GM18505 (cell line): ENCODE results near the gene ZNF627.
"Not testable (repeated sequence)": the region's sequence is repeated elsewhere in the genome, so short reads cannot be mapped to it uniquely, and the experiment has no call there.

Experiments used
- ATAC-seq: cut with Tn5 transposase; IDR thresholded peaks from one replicate; pipeline ENCODE4 v1.9.1; 2021; ENCODE audit not compliant: unreplicated experiment
- POLR2A ChIP-seq: IDR thresholded peaks from 4 replicates; pipeline ENCODE4 v1.6.1; 2011; ENCODE audit warnings: borderline replicate concordance; ENCODE audit not compliant: insufficient read depth, insufficient read length; ENCODE audit errors: extremely low read depth

Gene ZNF627

DNA sequence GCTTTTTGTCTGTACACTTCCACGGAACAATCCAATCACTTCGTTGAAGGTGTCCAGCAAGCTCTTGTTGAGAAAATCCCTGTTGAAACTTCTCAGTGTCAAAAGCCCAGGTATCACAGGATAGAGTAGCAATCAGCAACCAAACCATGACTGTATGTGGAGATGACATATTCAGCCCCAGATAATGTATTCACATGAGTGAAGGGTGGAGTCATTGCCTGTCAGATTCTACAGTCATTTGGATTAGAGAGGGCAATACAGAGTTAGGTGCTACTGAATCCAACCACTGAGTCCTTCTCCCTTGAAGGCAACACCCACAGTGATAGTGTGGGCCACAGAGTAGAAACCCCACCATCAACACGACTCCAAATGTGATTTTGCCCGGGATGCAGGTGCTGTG, 23.3 kb downstream of the ZNF627 start:
- no peak for TF ChIP-seq POLR2A
- ATAC-seq, result no peak

DNA sequence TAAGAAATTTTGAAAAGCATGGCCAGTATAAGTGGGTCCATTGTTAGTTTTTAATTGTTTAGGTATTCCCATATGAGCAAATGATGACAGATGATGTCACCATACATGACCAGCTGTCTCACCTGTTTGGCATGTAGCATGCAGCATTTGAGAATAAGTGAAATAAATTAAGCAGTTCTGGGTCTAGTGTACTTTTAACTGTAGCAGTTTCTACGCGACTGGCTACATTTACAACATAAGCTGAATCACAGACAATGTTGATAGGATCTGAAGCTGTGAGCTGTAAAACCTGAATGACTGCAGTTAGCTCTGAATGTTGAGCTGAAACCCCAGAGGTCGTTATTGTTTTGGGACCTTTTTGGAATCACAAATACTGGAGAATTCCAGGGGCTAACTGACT, 25.1 kb downstream of the ZNF627 start:
- not testable (repeated sequence) for ATAC-seq

DNA sequence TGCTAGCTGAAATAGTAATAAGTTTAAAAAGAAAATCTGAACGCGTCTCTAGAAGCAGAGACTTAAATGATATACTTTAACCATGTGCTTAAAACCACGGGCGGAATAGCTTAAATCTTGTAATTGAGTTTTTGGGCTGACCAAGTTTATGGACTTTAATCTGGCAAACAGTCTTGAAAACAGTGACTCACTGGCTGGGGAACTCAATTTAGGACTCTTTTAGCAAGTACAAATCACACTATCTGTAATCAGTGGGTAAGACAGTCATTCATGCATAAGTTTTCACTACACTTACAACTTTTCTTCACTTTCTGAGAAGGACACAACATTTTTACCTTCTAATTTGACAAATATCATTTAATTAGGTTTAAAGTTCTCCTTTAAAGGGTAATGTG, 26.8 kb downstream of the ZNF627 start:
- TF ChIP-seq POLR2A, result no peak
- ATAC-seq, result no peak

DNA sequence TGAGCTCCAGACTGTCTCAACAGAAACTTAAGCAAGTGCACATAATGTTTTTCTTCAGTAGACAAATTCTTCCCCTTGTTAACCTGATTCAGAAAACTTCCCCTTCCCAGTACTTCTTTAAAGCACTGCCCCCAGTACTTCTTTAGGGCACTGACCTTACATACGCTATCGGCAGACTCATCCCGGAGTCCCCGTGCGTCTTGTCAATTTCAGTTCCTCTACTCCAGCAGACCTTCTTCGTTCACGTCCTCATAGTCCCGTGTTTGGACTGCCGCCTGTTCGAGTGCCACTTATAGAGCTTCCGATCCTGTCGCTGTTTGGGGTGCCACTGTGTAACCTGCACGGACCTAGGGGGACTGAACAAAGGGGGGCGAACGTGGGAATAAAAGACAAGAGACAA, 29.0 kb downstream of the ZNF627 start:
- ATAC-seq, result no peak
- TF ChIP-seq POLR2A, result no peak

DNA sequence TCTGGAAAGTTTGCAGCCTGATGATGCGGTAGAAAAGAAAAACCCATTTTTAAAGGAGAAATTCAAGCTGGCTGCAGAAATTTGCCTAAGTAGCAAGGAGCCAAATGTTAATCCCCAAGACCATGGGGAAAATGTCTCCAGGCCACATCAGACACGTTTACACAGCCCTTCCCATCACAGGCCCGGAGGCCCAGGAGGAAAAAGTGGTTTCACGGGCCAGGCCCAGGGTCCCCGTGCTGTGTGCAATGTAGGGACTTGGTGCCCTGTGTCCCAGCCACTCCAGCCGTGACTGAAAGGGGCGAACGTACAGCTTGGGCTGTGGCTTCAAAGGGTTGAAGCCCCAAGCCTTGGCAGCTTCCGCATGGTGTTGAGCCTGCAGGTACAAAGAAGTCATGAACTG, 35.9 kb downstream of the ZNF627 start:
- no peak for ATAC-seq
- TF ChIP-seq POLR2A, result no peak

DNA sequence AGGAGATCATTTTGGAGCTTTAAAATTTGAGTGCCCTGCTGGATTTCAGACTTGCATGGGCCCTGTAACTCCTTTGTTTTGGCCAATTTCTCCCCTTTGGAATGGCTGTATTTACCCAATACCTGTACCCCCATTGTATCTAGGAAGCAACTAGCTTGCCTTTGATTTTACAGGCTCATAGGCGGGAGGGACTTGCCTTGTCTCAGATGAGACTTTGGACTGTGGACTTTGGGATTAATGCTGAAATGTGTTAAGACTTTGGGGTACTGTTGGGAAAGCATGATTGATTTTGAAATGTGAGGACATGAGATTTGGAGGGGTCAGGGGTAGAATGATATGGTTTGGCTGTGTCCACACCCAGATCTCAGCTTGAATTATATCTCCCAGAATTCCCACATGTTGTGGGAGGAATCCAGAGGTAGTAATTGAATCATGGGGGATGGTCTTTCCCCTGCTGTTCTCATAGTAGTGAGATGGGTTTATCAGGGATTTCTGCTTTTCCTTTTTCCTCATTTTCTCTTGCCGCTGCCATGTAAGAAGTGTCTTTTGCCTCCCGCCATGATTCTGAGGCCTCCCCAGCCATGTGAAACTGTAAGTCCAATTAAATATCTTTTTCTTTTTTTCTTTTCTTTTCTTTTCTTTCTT, 36.9 kb downstream of the ZNF627 start:
- ATAC-seq, result not testable (repeated sequence)

DNA sequence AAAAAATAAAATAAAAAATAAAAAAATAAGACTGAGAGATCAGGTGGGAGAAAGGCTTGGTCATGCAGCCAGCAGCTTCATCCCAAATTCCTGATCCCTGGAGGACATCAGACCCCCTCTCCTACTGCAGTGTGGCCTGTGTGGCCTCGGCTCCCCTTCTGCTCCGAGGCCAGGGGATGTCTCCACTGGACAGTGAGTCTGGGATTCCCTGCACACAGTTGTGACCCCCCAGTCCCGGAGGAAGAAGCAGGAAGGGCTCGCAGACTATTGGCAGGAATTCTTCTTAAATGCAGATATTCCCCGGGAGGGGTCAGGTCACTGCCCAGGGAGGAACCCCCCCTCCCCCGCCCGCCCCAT, 41.9 kb downstream of the ZNF627 start:
- peak; percentile 13 for ATAC-seq
- TF ChIP-seq POLR2A, result no peak

DNA sequence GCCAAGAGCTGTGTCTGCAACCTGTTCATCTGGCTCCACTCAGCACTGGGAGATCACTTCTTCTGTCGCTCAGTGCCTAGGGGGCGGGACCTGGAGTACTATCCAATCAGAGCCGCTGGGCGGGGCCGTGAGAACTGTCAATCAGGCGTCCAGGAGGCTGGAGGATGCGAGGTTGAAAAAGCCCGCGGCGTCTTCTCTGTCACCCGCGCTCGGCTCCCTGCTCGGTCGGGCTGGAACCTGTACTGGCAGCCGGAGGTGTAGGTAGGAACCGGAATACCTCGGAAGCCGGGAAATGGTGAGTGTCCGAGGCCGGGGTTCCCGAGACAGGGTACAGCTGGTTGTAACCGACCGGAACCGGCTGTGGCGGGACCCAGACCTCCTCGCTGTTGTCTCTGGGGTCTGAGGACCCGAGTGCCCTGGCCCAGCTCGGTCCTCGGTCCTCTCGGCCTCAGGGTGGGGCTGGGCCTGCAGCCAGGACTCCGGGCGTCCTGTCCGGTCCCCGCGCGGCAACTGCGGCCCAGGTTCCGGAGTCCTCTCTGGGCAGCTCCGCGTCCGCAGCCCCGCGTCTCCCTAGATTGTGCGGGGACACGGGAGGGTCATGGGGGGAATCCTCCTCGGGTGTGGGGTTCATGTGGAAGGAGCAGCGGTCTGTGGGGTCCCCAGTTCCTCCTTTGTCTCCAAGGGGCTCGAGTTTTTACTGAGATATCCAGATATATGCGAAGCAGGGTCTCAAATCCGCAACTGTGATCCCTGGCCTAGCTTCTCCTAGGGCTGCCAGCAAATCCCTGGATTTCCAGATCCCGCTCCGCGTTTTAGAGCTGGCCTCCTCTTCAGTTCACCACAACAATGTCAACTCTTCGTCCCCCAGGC, 42.6 kb downstream of the ZNF627 start:
- peak; percentile 80 for ATAC-seq
- peak; percentile 51 for TF ChIP-seq POLR2A

DNA sequence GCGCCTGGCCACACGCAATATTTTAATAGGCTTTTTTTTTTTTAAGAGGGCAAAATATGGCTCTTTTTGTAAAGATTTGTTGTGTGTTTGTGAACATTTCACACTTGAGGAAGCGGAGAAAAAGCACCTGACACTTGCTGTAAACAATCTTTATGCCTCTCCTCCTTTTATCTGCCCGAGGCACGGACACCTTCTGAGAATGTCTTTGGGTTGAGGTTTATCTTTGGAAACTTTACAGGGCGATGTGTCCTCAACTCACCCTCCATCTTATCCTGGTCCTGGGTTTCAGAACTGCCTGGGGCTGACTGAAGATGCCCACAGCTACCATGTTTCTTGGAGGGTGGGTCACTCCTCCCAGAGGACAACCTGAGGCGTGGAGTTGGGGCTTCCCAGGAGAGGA, 44.0 kb downstream of the ZNF627 start:
- no peak for ATAC-seq
- no peak for TF ChIP-seq POLR2A

DNA sequence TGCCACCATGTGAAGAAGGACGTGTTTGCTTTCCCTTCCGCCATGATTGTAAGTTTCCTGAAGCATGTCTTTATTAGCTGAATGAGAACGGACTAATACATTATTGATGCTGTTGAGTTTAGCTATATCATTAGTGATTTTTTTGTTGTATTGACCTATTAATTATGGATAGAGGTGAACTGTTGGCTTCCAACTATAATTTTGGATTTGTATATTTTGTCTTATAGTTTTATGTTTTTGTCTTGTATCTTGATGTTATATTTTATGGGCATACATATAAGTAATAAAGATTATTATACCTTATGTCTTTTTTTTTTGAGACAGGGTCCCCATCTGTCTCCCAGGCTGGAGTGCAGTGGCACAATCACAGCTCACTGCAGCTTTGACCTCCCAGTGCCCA, 45.6 kb downstream of the ZNF627 start:
- ATAC-seq, result no peak
- no peak for TF ChIP-seq POLR2A

DNA sequence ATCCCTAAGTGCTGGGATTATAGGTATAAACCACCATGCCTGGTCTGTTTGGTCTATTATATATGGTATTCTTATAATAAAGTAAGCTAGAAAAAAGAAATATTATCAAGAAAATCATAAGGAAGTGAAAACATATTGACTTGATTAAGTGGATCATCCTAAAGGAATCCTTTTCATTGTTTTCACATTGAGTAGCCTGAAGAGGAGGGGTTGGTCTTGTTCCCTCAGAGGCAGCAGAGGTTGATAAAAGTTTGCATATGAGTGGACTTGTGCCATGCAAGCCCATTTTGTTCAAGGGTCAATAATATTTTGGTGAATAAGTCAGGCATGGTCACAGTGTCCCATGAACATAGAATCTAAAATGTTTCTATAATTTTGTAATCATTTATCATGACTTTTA, 52.7 kb downstream of the ZNF627 start:
- ATAC-seq, result no peak
- TF ChIP-seq POLR2A, result no peak

DNA sequence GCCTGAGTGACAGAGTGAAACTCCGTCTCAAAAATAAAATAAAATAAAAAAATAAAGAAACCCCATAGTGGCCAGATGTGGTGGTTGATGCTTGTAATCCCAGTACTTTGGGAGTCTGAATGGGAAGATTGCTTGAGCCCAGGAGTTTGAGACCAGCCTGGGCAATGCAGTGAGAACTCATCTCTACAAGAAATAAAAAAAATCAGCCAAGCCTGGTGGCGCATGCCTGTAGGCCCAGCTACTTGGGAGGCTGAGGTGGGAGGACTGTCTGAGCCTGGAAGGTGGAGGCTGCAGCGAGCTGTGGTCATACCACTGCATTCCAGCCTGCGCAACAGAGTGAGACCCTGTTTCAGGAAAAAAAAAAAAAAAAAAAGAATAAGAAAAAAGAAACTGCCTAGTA, 53.8 kb downstream of the ZNF627 start:
- ATAC-seq, result no peak
- no peak for TF ChIP-seq POLR2A

DNA sequence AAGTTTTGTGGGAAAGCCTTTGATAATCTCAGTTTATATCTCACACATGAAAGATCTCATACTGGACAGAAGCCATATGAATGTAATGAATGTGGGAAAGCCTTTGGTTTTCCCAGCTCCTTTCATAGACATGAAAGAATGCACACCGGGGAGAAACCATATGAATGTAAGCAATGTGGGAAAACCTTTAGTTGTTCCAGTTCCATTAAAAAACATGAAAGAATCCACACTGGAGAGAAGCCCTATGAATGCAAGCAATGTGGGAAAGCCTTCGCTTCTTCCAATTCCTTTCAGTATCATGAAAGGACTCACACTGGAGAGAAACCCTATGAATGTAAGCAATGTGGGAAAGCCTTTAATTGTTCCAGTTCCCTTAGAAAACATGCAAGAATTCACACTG, 54.8 kb downstream of the ZNF627 start:
- no peak for TF ChIP-seq POLR2A

DNA sequence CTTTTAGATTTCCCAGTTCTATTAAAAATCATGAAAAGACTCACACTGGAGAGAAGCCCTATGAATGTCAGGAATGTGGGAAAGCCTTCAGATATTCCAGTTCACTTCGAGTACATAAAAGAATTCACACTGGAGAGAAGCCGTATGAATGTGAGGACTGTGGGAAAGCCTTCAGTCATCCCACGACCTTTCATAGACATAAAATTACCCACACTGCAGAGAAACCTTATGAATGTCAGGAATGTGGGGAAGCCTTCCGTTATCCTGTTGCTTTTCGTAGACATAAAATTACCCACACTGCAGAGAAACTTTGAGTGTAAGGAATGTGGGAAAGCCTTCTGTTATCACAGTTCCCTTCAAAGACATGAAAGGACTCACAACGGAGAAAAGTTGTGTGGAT, 55.2 kb downstream of the ZNF627 start:
- no peak for ATAC-seq
- TF ChIP-seq POLR2A, result no peak

More for the DNA sequence above, 54.8 kb downstream of the ZNF627 start:
- no peak for ATAC-seq
